ENCODE measurements around the gene CCR4. TPM values are rescaled to one million over a fixed set of nuclear protein-coding genes. Genes with fewer than 3 reads are reported as not detected.

The CCR4 gene
- total and polyA plus RNA-seq, 9 of the 15 experiments (the other 6 are each of a cell fraction or from before 2014, with no cell fraction given): 0.04 to 0.47 (median 0.25) TPM; not detected in 1

- no peak for TF ChIP-seq FOXA1 (IDR thresholded peaks at IDR 0.05; ENCODE audit: borderline replicate concordance)
- no peak for TF ChIP-seq PHB (CRISPR knock-in tag; IDR thresholded peaks at IDR 0.05)
- TF ChIP-seq L3MBTL2 (IDR thresholded peaks at IDR 0.05): peak; percentile 90
- TF ChIP-seq, protein P1, sequence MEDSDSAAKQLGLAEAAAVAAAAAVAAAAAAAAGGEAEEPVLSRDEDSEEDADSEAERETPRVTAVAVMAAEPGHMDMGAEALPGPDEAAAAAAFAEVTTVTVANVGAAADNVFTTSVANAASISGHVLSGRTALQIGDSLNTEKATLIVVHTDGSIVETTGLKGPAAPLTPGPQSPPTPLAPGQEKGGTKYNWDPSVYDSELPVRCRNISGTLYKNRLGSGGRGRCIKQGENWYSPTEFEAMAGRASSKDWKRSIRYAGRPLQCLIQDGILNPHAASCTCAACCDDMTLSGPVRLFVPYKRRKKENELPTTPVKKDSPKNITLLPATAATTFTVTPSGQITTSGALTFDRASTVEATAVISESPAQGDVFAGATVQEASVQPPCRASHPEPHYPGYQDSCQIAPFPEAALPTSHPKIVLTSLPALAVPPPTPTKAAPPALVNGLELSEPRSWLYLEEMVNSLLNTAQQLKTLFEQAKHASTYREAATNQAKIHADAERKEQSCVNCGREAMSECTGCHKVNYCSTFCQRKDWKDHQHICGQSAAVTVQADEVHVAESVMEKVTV (CRISPR knock-in tag; IDR thresholded peaks at IDR 0.05): peak; percentile 95
- TF ChIP-seq, protein P2, sequence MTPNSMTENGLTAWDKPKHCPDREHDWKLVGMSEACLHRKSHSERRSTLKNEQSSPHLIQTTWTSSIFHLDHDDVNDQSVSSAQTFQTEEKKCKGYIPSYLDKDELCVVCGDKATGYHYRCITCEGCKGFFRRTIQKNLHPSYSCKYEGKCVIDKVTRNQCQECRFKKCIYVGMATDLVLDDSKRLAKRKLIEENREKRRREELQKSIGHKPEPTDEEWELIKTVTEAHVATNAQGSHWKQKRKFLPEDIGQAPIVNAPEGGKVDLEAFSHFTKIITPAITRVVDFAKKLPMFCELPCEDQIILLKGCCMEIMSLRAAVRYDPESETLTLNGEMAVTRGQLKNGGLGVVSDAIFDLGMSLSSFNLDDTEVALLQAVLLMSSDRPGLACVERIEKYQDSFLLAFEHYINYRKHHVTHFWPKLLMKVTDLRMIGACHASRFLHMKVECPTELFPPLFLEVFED (CRISPR knock-in tag; conservative IDR thresholded peaks at IDR 0.05): no peak
- no peak for TF ChIP-seq HIVEP1 (CRISPR knock-in tag; IDR thresholded peaks at IDR 0.05)
- peak; percentile 16 for TF ChIP-seq ASH1L (IDR thresholded peaks at IDR 0.05; ENCODE audit: borderline replicate concordance, low read depth, partially characterized antibody)
- TF ChIP-seq DPF2 (IDR thresholded peaks at IDR 0.05): no peak
- TF ChIP-seq ATF1 (CRISPR knock-in tag; IDR thresholded peaks at IDR 0.05): no peak
- TF ChIP-seq ATF1 (tag; IDR thresholded peaks at IDR 0.05): peak; percentile 47
- no peak for TF ChIP-seq FOXK1 (CRISPR knock-in tag; IDR thresholded peaks at IDR 0.05; ENCODE audit: borderline replicate concordance)
- TF ChIP-seq, protein P3, sequence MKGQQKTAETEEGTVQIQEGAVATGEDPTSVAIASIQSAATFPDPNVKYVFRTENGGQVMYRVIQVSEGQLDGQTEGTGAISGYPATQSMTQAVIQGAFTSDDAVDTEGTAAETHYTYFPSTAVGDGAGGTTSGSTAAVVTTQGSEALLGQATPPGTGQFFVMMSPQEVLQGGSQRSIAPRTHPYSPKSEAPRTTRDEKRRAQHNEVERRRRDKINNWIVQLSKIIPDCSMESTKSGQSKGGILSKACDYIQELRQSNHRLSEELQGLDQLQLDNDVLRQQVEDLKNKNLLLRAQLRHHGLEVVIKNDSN (CRISPR knock-in tag; IDR thresholded peaks at IDR 0.05): 0 out of 2 replicates have a peak, but pooled peaks have one; percentile 3
- peak in 1 of 2 experiments; percentile 72; a peak in 1 of 4 replicates for TF ChIP-seq KDM1A (IDR thresholded peaks at IDR 0.05)
- peak; percentile 99 for TF ChIP-seq ARID2 (IDR thresholded peaks at IDR 0.05)
- TF ChIP-seq LARP7 (IDR thresholded peaks at IDR 0.05): no peak
- no peak for TF ChIP-seq WHSC1 (IDR thresholded peaks at IDR 0.05; ENCODE audit: low read length)
- TF ChIP-seq SMARCA5 (IDR thresholded peaks at IDR 0.05): peak; percentile 37; the same call in 1 of the 2 replicates
- TF ChIP-seq EP300 (IDR thresholded peaks at IDR 0.05; ENCODE audit: low read length): no peak
- TF ChIP-seq, protein P4, sequence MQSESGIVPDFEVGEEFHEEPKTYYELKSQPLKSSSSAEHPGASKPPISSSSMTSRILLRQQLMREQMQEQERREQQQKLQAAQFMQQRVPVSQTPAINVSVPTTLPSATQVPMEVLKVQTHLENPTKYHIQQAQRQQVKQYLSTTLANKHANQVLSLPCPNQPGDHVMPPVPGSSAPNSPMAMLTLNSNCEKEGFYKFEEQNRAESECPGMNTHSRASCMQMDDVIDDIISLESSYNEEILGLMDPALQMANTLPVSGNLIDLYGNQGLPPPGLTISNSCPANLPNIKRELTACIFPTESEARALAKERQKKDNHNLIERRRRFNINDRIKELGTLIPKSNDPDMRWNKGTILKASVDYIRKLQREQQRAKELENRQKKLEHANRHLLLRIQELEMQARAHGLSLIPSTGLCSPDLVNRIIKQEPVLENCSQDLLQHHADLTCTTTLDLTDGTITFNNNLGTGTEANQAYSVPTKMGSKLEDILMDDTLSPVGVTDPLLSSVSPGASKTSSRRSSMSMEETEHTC (IDR thresholded peaks at IDR 0.05): no peak
- TF ChIP-seq XRCC4 (IDR thresholded peaks at IDR 0.05; ENCODE audit: extremely low read depth, insufficient read depth, insufficient read length): no peak
- no peak for TF ChIP-seq ARHGAP35 (IDR thresholded peaks at IDR 0.05; ENCODE audit: partially characterized antibody)
- peak; percentile 8 to 51; a peak in 2 of 4 replicates for TF ChIP-seq TRIM24 (IDR thresholded peaks at IDR 0.05)
- no peak for TF ChIP-seq SUPT5H (IDR thresholded peaks at IDR 0.05)
- TF ChIP-seq SMAD1 (IDR thresholded peaks at IDR 0.05; ENCODE audit: low read depth, low read length, partially characterized antibody): no peak
- peak; percentile 57 to 77; a peak in 3 of 4 replicates for TF ChIP-seq MNT (conservative IDR thresholded peaks at IDR 0.05)
- TF ChIP-seq SMC3 (conservative IDR thresholded peaks at IDR 0.05; ENCODE audit: insufficient read depth, low read depth, low read length): peak; percentile 98
These were observed 3.6 kb upstream of the CCR4 start (continued) for GRCh38 chr3:32947789-32948238.

Measured in K562 (cell line).